Measurements from ENCODE around the gene EFNA1.

Gene EFNA1

GRCh38 chr1:155105604-155106011 is 22.1 kb upstream of the EFNA1 start:
- Histone ChIP-seq H3K9me3 (ENCODE audit: control insufficient read depth, insufficient read depth, low read length) (no peaks in the 10 kb centered on the region), H3K9me2 (replicated peaks; ENCODE audit: control insufficient read depth, low read length) (no peaks in the 10 kb centered on the region), H4K20me1 (ENCODE audit: control insufficient read depth, insufficient read depth, low read depth, low read length) (no peaks in the 10 kb centered on the region), H3K27me3 (ENCODE audit: control insufficient read depth, low read length) (no peaks in the 10 kb centered on the region), H3K4me3 (ENCODE audit: low read length) (no peak overlapping the region), H3K79me2 (ENCODE audit: control insufficient read depth, low read length) (no peaks in the 10 kb centered on the region), H3K4me1 (ENCODE audit: control insufficient read depth, low read length) (peaks cover 15% of the 10 kb centered on the region), H3K4me2 (ENCODE audit: low read length) (no peak overlapping the region), H3K27ac (ENCODE audit: low read depth, low read length) (no peak overlapping the region), H3F3A (ENCODE audit: control insufficient read depth, insufficient read depth) (no peaks in the 10 kb centered on the region), H3K36me3 (ENCODE audit: control insufficient read depth, low read length) (no peaks in the 10 kb centered on the region)
- TF ChIP-seq EZH2phosphoT487 (IDR thresholded peaks at IDR 0.05; ENCODE audit: borderline replicate concordance, low read length) (no peak), CTCF (IDR thresholded peaks at IDR 0.05; ENCODE audit: low read depth, low read length, poor library complexity, severe bottlenecking) (no peak)

- H3K4me1 ChIP-seq (ENCODE audit: control insufficient read depth, low read length): peaks cover 15% of the 10 kb centered on the region
- H3K4me2 ChIP-seq (ENCODE audit: low read length): no peak overlapping the region
Measured at GRCh38 chr1:155106862-155107261, 20.8 kb upstream of the EFNA1 start.

GRCh38 chr1:155107309-155108264 is 20.1 kb upstream of the EFNA1 start:
- H3F3A ChIP-seq (ENCODE audit: control insufficient read depth, insufficient read depth): no peaks in the 10 kb centered on the region
- no peaks in the 10 kb centered on the region for H4K20me1 ChIP-seq (ENCODE audit: control insufficient read depth, insufficient read depth, low read depth, low read length)
- no peaks in the 10 kb centered on the region for H3K9me3 ChIP-seq (ENCODE audit: control insufficient read depth, insufficient read depth, low read length)
- H3K27me3 ChIP-seq (ENCODE audit: control insufficient read depth, low read length): peaks cover 2% of the 10 kb centered on the region; the same call in 1 of the 2 replicates
- no peaks in the 10 kb centered on the region for H3K79me2 ChIP-seq (ENCODE audit: control insufficient read depth, low read length)
- H3K36me3 ChIP-seq (ENCODE audit: control insufficient read depth, low read length): no peaks in the 10 kb centered on the region
- TF ChIP-seq CTCF (IDR thresholded peaks at IDR 0.05; ENCODE audit: low read depth, low read length, poor library complexity, severe bottlenecking): no peak
- TF ChIP-seq EZH2phosphoT487 (IDR thresholded peaks at IDR 0.05; ENCODE audit: borderline replicate concordance, low read length): no peak
- no peak overlapping the region for H3K4me3 ChIP-seq (ENCODE audit: low read length)
- H3K9me2 ChIP-seq (replicated peaks; ENCODE audit: control insufficient read depth, low read length): no peaks in the 10 kb centered on the region
- H3K4me1 ChIP-seq (ENCODE audit: control insufficient read depth, low read length): peaks cover 10% of the 10 kb centered on the region
- no peak overlapping the region for H3K27ac ChIP-seq (ENCODE audit: low read depth, low read length)
- H3K4me2 ChIP-seq (ENCODE audit: low read length): no peak overlapping the region

More at GRCh38 chr1:155106862-155107261, 20.8 kb upstream of the EFNA1 start:
- no peak for TF ChIP-seq EZH2phosphoT487 (IDR thresholded peaks at IDR 0.05; ENCODE audit: borderline replicate concordance, low read length)
- TF ChIP-seq CTCF (IDR thresholded peaks at IDR 0.05; ENCODE audit: low read depth, low read length, poor library complexity, severe bottlenecking): no peak
- Histone ChIP-seq H3K4me3 (ENCODE audit: low read length) (no peak overlapping the region), H3K9me2 (replicated peaks; ENCODE audit: control insufficient read depth, low read length) (no peaks in the 10 kb centered on the region), H3K27ac (ENCODE audit: low read depth, low read length) (no peak overlapping the region), H4K20me1 (ENCODE audit: control insufficient read depth, insufficient read depth, low read depth, low read length) (no peaks in the 10 kb centered on the region), H3K36me3 (ENCODE audit: control insufficient read depth, low read length) (no peaks in the 10 kb centered on the region), H3F3A (ENCODE audit: control insufficient read depth, insufficient read depth) (no peaks in the 10 kb centered on the region), H3K79me2 (ENCODE audit: control insufficient read depth, low read length) (no peaks in the 10 kb centered on the region), H3K27me3 (ENCODE audit: control insufficient read depth, low read length) (no peaks in the 10 kb centered on the region), H3K9me3 (ENCODE audit: control insufficient read depth, insufficient read depth, low read length) (no peaks in the 10 kb centered on the region)
